Measurements from ENCODE around the gene BIRC3. TPM values are rescaled to one million over a fixed set of nuclear protein-coding genes. Genes with fewer than 3 reads are reported as not detected.
"Not testable (repeated sequence)": the region's sequence is repeated elsewhere in the genome, so short reads cannot be mapped to it uniquely, and the experiment has no call there.

The BIRC3 gene
- total RNA-seq, 2 donors from 2014 or later = 14.8 to 66.3 TPM

- no peak for DNase-seq
- intact Hi-C loops (cut with DNase I) = loop anchor here (5.0 kb wide), 1 partner anchor 159 kb away; no protein-coding TSS in a partner anchor
- Histone ChIP-seq H3K4me1 (no peaks in the 10 kb centered on the region), H3K4me3 (no peak overlapping the region), H3K9me3 (no peaks in the 10 kb centered on the region), H3K27me3 (no peaks in the 10 kb centered on the region), H3K9ac (ENCODE audit: low read depth in 2 of 2, low read length in 2 of 2) (no peak overlapping the region), H3K27ac (no peak overlapping the region), H3K36me3 (no peaks in the 10 kb centered on the region)
- no peak for TF ChIP-seq CTCF (IDR thresholded peaks at IDR 0.05)
These were observed 21.3 kb downstream of the BIRC3 start for GRCh38 chr11:102338479-102339010.

DNA sequence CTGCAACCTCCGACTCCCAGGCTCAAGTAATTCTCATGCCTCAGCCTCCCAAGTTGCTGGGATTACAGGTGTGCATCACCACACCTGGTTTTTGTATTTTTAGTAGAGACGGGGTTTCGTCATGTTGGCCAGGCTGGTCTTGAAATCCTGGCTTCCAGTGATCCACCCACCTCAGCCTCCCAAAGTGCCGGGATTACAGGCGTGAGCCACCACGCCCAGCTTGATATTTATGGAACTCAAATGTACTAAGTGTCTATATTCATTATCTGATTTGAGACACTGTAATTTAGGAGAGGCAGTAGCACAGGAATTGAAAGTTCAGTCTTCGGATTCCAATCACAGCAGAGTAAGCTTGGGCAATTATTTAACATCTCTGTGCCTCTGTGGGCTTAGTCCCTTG lies 24.0 kb downstream of the BIRC3 start:
- H3K4me1 ChIP-seq; H3K9me3 ChIP-seq; H3K27me3 ChIP-seq; H3K27ac ChIP-seq; H3K4me3 ChIP-seq; DNase-seq; H3K9ac ChIP-seq (ENCODE audit: low read depth in 2 of 2, low read length in 2 of 2); H3K36me3 ChIP-seq: not testable (repeated sequence)
- intact Hi-C loops (cut with DNase I) = loop anchor here (5.0 to 10.0 kb wide), 3 partner anchors 49 to 323 kb away; no protein-coding TSS in a partner anchor

- Histone ChIP-seq H3K9me3 (no peaks in the 10 kb centered on the region), H3K36me3 (no peaks in the 10 kb centered on the region), H3K4me3 (no peak overlapping the region), H3K4me1 (no peaks in the 10 kb centered on the region), H3K27me3 (no peaks in the 10 kb centered on the region), H3K27ac (no peak overlapping the region), H3K9ac (ENCODE audit: low read depth in 2 of 2, low read length in 2 of 2) (no peak overlapping the region)
- intact Hi-C loops (cut with DNase I) = loop anchor here (5.0 to 10.0 kb wide), 3 partner anchors 50 to 323 kb away; no protein-coding TSS in a partner anchor
- DNase-seq = peak; percentile 84
- TF ChIP-seq CTCF (IDR thresholded peaks at IDR 0.05) = peak; percentile 76
These were observed 24.6 kb downstream of the BIRC3 start for GRCh38 chr11:102341844-102342318.

GRCh38 chr11:102343809-102344208 lies 26.5 kb downstream of the BIRC3 start:
- Histone ChIP-seq H3K36me3 (no peaks in the 10 kb centered on the region), H3K27ac (no peak overlapping the region), H3K9me3 (no peaks in the 10 kb centered on the region), H3K4me1 (no peaks in the 10 kb centered on the region), H3K4me3 (no peak overlapping the region), H3K27me3 (no peaks in the 10 kb centered on the region), H3K9ac (ENCODE audit: low read depth in 2 of 2, low read length in 2 of 2) (no peak overlapping the region)
- no peak for TF ChIP-seq CTCF (IDR thresholded peaks at IDR 0.05)
- DNase-seq = no peak
- intact Hi-C loops (cut with DNase I) = loop anchor here (5.0 to 10.0 kb wide), 3 partner anchors 52 to 321 kb away; no protein-coding TSS in a partner anchor

GRCh38 chr11:102345904-102346303 lies 28.6 kb downstream of the BIRC3 start:
- Histone ChIP-seq H3K27ac (peak overlapping the region; percentile 99), H3K4me1 (no peaks in the 10 kb centered on the region), H3K9ac (ENCODE audit: low read depth in 2 of 2, low read length in 2 of 2) (peak overlapping the region in 1 of 2 donors; percentile 97), H3K36me3 (no peaks in the 10 kb centered on the region), H3K9me3 (no peaks in the 10 kb centered on the region), H3K27me3 (no peaks in the 10 kb centered on the region), H3K4me3 (peak overlapping the region; percentile 66)
- no peak for TF ChIP-seq CTCF (IDR thresholded peaks at IDR 0.05)
- no peak for DNase-seq
- intact Hi-C loops (cut with DNase I) = loop anchor here (10.0 kb wide), 1 partner anchor 319 kb away; no protein-coding TSS in a partner anchor

GRCh38 chr11:102346456-102346747 lies 29.1 kb downstream of the BIRC3 start:
- intact Hi-C loops (cut with DNase I) = loop anchor here (10.0 kb wide), 1 partner anchor 318 kb away; no protein-coding TSS in a partner anchor
- H3K9me3 ChIP-seq = no peaks in the 10 kb centered on the region
- peak overlapping the region; percentile 81 to 97 for H3K9ac ChIP-seq (ENCODE audit: low read depth in 2 of 2, low read length in 2 of 2)
- H3K36me3 ChIP-seq = no peaks in the 10 kb centered on the region
- no peak for DNase-seq
- peak overlapping the region; percentile 99 for H3K27ac ChIP-seq
- no peak for TF ChIP-seq CTCF (IDR thresholded peaks at IDR 0.05)
- H3K4me1 ChIP-seq = no peaks in the 10 kb centered on the region
- H3K27me3 ChIP-seq = no peaks in the 10 kb centered on the region
- H3K4me3 ChIP-seq = peak overlapping the region; percentile 66

All from colonic mucosa (tissue), 4 donors.